ENCODE results near the gene NPTX1. TPM values are rescaled to one million over a fixed set of nuclear protein-coding genes. Genes with fewer than 3 reads are reported as not detected.
A peak's percentile ranks its signal among the peaks of the same experiment; 100 is the strongest.

The NPTX1 gene
- total and polyA plus RNA-seq, 2 of the 13 experiments (the other 11 are each of a cell fraction or from before 2014, with no cell fraction given), result 0.01 TPM; not detected in 1

GRCh38 chr17:80455336-80455710 is 21.1 kb downstream of the NPTX1 start (continued):
- no peak for TF ChIP-seq SMAD1 (CRISPR knock-in tag; IDR thresholded peaks at IDR 0.05; ENCODE audit: borderline replicate concordance, low read depth)
- TF ChIP-seq ZNF280D (CRISPR knock-in tag; IDR thresholded peaks at IDR 0.05), result no peak
- no peak for TF ChIP-seq RFX5 (IDR thresholded peaks at IDR 0.05; ENCODE audit: low read depth, low read length)
- no peak for TF ChIP-seq HMGXB3 (CRISPR knock-in tag; IDR thresholded peaks at IDR 0.05; ENCODE audit: borderline replicate concordance)
- no peak for TF ChIP-seq ZNF143 (CRISPR knock-in tag; IDR thresholded peaks at IDR 0.05)
- no peak for TF ChIP-seq ZNF562 (CRISPR knock-in tag; IDR thresholded peaks at IDR 0.05; ENCODE audit: borderline replicate concordance)
- TF ChIP-seq ZIK1 (CRISPR knock-in tag; IDR thresholded peaks at IDR 0.05; ENCODE audit: borderline replicate concordance, low read depth), result 0 out of 2 replicates have a peak, but pooled peaks have one; percentile 7
- TF ChIP-seq BRD4 (CRISPR knock-in tag; IDR thresholded peaks at IDR 0.05), result no peak
- no peak for TF ChIP-seq PRDM15 (CRISPR knock-in tag; IDR thresholded peaks at IDR 0.05)
- TF ChIP-seq AKAP8 (CRISPR knock-in tag; IDR thresholded peaks at IDR 0.05), result no peak
- no peak for TF ChIP-seq AKNA (CRISPR knock-in tag; IDR thresholded peaks at IDR 0.05; ENCODE audit: borderline replicate concordance)
